GM19099 (cell line): ENCODE measurements around the gene CNOT6L.

ENCODE experiments used
- POLR2A ChIP-seq: IDR thresholded peaks from 3 replicates; pipeline ENCODE4 v1.6.1; 2011; ENCODE audit warnings: low read depth; ENCODE audit not compliant: insufficient read length; ENCODE audit errors: extremely low read depth

Gene CNOT6L

GRCh38 chr4:77762531-77762930 lies 56.6 kb downstream of the CNOT6L start:
- TF ChIP-seq POLR2A, result no peak

DNA sequence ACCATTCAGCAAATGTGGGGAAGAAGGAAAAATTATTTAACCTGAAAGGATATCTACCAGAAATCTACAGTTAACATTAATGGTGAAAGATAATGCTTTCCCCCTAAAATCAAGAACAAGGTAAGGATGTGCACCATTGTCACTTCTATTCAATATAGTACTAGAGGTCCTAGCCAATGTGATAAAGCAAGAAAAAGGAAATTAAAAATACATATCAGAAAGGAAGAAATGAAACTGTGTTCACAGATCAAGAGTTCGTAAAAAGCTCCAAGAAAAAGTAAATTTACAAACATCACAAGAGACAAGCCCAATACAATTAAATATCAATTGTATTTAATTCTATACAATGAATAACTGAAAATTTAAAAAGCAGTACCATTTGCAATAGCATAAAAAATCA lies 57.6 kb downstream of the CNOT6L start:
- TF ChIP-seq POLR2A, result no peak

DNA sequence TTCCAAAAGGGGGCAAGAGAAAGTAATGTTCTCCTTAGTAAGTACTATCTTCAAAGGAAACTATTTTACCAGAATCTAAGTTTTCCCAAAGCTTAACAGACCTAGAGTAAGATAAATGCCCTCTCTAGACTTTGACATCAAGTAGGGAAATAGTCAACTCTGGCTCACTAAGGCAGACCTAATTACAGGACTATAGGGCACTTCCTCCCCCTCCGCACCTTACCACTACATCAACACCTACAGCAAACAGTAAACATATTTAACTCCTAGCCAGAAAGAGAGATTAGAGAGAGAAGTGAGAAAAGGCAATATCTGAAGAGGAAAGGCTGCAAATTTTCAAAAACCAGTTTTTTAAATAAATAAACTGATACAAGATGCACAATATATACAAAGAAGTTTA lies 60.4 kb downstream of the CNOT6L start:
- TF ChIP-seq POLR2A, result no peak

GRCh38 chr4:77751764-77752163 lies 67.4 kb downstream of the CNOT6L start:
- TF ChIP-seq POLR2A, result no peak

DNA sequence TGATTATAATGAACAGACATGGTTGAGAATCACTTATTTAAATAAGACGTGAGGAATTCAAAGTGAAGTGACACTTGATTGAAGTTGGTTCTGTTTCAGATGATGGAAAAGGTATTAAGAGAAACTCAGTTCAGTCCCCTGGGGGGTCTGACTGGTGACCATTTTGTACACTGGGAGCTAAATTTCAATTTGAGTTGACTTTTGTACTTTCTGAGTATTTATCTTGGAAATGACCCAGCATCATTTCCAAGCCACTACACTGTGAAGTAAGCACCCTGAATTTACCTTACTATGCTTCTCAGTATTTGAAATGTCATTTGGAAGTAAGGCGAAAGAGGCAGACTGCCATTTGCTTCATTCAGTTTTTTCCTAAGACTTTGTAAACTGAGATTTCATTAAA lies 73.4 kb downstream of the CNOT6L start:
- no peak for TF ChIP-seq POLR2A

DNA sequence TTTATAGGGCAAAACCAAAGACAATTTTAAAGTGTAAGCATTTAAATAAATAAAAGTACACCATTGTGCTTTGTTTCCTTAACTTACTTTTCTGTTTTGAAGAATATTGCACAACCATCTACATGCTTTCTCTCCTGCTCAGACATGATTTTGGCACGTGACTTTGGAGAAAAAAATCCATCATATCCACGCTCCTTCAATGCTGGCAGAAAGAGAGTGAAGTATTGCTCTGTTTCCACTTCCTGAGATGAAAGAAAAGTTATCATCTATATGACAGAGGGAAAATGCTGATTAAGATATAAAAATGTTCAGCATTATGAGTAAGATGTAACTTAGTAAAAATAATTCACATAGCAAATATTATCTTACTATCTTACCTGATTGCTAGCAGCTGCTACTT lies 77.1 kb downstream of the CNOT6L start:
- no peak for TF ChIP-seq POLR2A

- no peak for TF ChIP-seq POLR2A
Observed at GRCh38 chr4:77740480-77740879, 78.7 kb downstream of the CNOT6L start.

- no peak for TF ChIP-seq POLR2A
Observed at GRCh38 chr4:77734928-77735327, 84.2 kb downstream of the CNOT6L start.

- TF ChIP-seq POLR2A, result no peak
Observed at GRCh38 chr4:77731656-77732055, 87.5 kb downstream of the CNOT6L start.

GRCh38 chr4:77728420-77728819 lies 90.7 kb downstream of the CNOT6L start:
- TF ChIP-seq POLR2A, result no peak

- TF ChIP-seq POLR2A, result no peak
Observed at GRCh38 chr4:77721073-77721472, 98.1 kb downstream of the CNOT6L start.

- no peak for TF ChIP-seq POLR2A
Observed at GRCh38 chr4:77715414-77716290, 103.5 kb downstream of the CNOT6L start.

- no peak for TF ChIP-seq POLR2A
Observed at GRCh38 chr4:77714514-77714913, 104.7 kb downstream of the CNOT6L start.

DNA sequence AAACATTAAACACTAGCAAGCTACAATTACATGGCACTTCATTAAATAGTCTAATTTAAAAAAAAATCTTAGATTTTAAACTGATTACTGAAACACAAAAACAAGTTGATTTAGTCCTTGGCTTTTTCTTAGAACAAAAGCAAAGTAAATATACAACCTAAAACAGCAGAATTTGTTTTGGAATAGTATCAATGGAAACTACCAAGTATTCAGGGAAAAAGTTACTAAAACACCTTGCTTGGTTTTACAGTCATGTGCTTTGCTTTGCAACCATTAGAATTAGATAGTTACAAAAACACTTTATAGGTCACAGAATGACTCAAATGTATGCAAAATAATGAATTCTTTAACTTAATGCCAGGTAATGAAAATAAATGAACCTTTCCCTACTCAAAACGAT lies 105.3 kb downstream of the CNOT6L start:
- TF ChIP-seq POLR2A, result no peak

DNA sequence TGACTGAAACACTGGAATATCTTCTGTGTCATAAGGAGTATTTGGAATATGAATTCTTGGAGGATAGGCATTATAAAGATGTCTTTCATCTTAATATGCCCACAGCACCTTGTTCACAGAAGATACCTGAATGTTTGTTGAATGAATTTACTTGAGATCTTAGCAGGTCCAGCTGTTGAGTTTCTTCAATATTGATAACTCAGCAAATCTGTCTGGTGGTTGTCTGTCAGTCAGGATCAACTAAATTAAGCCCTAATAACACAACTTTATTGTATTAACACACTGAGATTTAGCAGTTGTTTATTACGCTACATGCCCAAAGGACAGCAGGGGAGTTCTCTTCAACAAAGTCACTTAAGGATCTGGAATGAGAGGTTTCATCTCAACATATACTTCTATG lies 106.5 kb downstream of the CNOT6L start:
- TF ChIP-seq POLR2A, result no peak

DNA sequence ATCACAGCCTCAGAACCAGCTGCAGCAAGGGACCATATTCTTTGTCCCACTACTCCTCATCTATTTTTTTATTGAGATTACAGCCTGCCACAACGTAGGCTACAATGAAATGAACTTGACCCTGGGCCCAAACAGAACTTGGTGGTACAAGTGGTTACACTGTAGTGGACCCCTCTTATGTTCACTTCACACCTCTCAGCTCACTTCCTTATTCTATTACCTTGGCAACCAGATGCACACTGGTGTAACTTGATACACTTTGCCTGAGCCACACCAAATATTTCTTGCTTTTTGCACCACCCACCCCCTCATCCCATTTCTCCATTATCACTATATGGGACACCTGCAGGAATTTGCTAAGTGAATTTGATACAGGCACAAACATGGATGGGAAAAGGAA lies 107.7 kb downstream of the CNOT6L start:
- no peak for TF ChIP-seq POLR2A

GRCh38 chr4:77710684-77711083 lies 108.5 kb downstream of the CNOT6L start:
- TF ChIP-seq POLR2A, result no peak
